GM12801 (cell line): ENCODE data around the gene AQP12A.

Experiments used
- CTCF ChIP-seq: IDR thresholded peaks from one replicate; pipeline ENCODE4 v1.5.1; 2011; ENCODE audit warnings: control low read depth; ENCODE audit not compliant: insufficient read length; ENCODE audit errors: extremely low read depth

AQP12A gene

DNA sequence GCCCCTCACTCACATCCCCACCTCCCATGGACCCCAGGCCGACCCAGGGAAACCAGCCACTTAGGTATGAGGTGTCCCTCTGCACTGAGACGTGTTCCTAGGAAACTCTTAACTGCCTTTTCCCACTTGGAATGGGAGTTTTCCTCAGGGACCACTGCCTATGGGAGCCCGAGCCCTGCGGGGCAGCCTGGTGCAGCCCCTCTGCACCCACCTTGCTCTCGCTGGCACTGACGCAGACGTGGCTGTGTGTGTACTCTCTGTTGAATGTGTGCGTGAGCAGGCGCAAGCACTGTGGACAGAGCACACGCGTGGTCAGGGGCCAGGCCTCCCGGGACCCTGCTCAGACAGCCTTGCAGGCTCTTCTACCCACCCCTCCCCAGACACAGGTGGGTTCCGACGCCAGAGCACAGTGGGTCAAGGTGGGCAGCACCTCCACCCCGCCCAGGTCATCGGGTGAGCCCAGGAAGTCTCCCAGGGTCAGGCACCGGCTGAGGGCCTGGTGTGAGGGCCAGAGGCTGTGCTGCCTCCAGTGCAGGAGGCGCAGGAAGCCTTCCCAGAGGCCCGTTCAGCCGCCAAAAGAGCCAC, 30.0 kb downstream of the AQP12A start:
- TF ChIP-seq CTCF, result no peak

DNA sequence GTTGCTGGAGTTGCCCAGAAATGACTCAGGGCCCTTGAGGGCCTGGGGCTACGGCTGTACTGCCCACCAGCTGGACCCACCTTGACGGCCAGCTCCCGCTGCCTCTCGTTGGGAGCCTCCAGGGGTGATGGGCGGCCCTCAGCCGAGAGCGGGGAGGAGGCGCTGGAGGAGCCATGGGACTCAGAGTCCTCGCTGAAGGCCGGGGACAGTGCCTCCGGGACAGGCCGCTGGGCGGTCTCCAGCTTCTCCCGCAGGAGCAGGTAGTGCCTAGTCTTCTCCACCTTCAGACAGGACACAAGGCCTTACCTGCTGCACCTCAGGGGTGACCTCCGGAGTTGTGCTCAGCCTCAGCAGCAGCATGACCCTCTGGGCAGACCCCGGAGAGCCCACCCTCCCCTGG, 30.7 kb downstream of the AQP12A start:
- TF ChIP-seq CTCF, result no peak

- no peak for TF ChIP-seq CTCF
Measured at GRCh38 chr2:240722796-240723735, 31.4 kb downstream of the AQP12A start.

- TF ChIP-seq CTCF, result no peak
Measured at GRCh38 chr2:240723851-240724250, 32.2 kb downstream of the AQP12A start.

- TF ChIP-seq CTCF, result no peak
Measured at GRCh38 chr2:240724431-240724830, 32.8 kb downstream of the AQP12A start.

GRCh38 chr2:240725266-240725665, 33.6 kb downstream of the AQP12A start:
- no peak for TF ChIP-seq CTCF

DNA sequence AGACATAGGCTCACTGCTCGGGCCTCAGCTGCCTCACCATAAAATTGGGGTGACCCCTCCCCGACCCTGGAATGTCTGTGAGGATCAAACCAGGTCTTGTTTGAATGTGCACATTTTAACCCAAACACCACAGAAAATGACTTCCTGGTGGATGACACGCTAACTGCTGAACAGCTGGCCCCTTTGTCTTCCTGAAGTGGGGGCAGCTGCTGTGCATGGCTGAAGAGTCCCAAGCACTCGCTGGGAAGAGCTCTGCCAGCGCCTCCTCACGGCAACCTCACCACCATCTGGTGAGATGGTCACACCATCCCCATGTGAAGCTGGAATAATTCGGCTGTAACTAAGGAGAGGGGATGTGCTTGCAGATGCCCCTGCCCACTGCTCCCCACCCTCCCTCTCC, 34.0 kb downstream of the AQP12A start:
- TF ChIP-seq CTCF, result no peak
